Body of pancreas (tissue), 2 donors: ENCODE measurements around the gene C5orf46. TPM values are rescaled to one million over a fixed set of nuclear protein-coding genes. Genes with fewer than 3 reads are reported as not detected.

Experiments
- total RNA-seq, 2 donors: library from RNA; depleted of rRNA; stranded (reverse); fragments of >200 nt; gene quantifications; one replicate each; pipeline ENCODE4 v1.1.0, GENCODE V29; 2016

C5orf46 gene
- total RNA-seq, 2 donors from 2014 or later, result not detected

Other genes starting within 250 kb of the C5orf46 start
- 1 to 10 TPM in 1 of 2 donors, under 1 TPM in 1; 0.78 to 1.3 TPM for gene JAKMIP2, start 123.8 kb downstream of the C5orf46 start, total RNA-seq
- 1,000 to 10,000 TPM; 3,901 to 5,969 TPM for gene SPINK1, start 74.9 kb downstream of the C5orf46 start, total RNA-seq
- not detected for gene SCGB3A2, start 27.8 kb downstream of the C5orf46 start, total RNA-seq
- gene SPINK5, start 157.4 kb upstream of the C5orf46 start, total RNA-seq, result 1 to 10 TPM in 1 of 2 donors, under 1 TPM in 1; 0.52 to 1.6 TPM